Heart left ventricle (tissue), 16 donors: ENCODE results near the gene LYSET. TPM values are rescaled to one million over a fixed set of nuclear protein-coding genes. Genes with fewer than 3 reads are reported as not detected.
"Not testable (repeated sequence)": the region's sequence is repeated elsewhere in the genome, so short reads cannot be mapped to it uniquely, and the experiment has no call there.

Experiments used
- ATAC-seq, 4 donors: fragments of 200-7000 bp; cut with Tn5 transposase; one replicate each; pipeline ENCODE4 v1.9.1; 2020 to 2022; ENCODE audit warnings: moderate library complexity in 4 of 4, mild to moderate bottlenecking in 3 of 4, moderate number of reproducible peaks in 1 of 4
- DNase-seq, 5 donors: peaks; one replicate each; pipeline ENCODE4 v3.0.0-alpha.2; 2020
- H3K27ac ChIP-seq, 12 donors: fragments of 200-600 bp; sonication (generic) in 4 of 12; one replicate each; pipeline versions ENCODE4 v1.5.0 to v1.8.0; 2016 to 2022; ENCODE audit warnings: mild to moderate bottlenecking in 2 of 12
- H3K27me3 ChIP-seq, 9 donors: fragments of 200-600 bp; sonication (generic) in 2 of 9; one replicate each; pipeline versions ENCODE4 v1.5.1 to v1.8.0; 2016 to 2022; ENCODE audit warnings: mild to moderate bottlenecking in 3 of 9
- H3K36me3 ChIP-seq, 9 donors: fragments of 200-600 bp; sonication (generic) in 2 of 9; one replicate each; pipeline versions ENCODE4 v1.5.0 to v1.8.0; 2018 to 2022; ENCODE audit warnings: mild to moderate bottlenecking in 2 of 9
- H3K4me1 ChIP-seq, 12 donors: fragments of 200-600 bp; sonication (generic) in 4 of 12; one replicate each; pipeline versions ENCODE4 v1.5.0 to v1.8.0; 2016 to 2022; ENCODE audit warnings: mild to moderate bottlenecking in 3 of 12
- H3K4me3 ChIP-seq, 12 donors: fragments of 200-600 bp; sonication (generic) in 4 of 12; one replicate each; pipeline versions ENCODE4 v1.5.0 to v1.8.0; 2017 to 2022; ENCODE audit warnings: mild to moderate bottlenecking in 9 of 12, moderate library complexity in 4 of 12
- H3K9me3 ChIP-seq, 12 donors: fragments of 200-600 bp; sonication (generic) in 4 of 12; one replicate each; pipeline versions ENCODE4 v1.5.0 to v1.8.0; 2016 to 2022; ENCODE audit warnings: mild to moderate bottlenecking in 1 of 12
- CTCF ChIP-seq, 12 donors: fragments of 200-600 bp; sonication (generic) in 4 of 12; IDR thresholded peaks; one replicate each; pipeline versions ENCODE4 v1.5.0 to v1.8.0; 2018 to 2022; ENCODE audit warnings: antibody characterized with exemption in 12 of 12, mild to moderate bottlenecking in 5 of 12
- POLR2A ChIP-seq, 2 donors: fragments of 450-650 bp; IDR thresholded peaks; one replicate each; pipeline ENCODE4 v1.6.1; 2017; ENCODE audit warnings: antibody characterized with exemption in 2 of 2, mild to moderate bottlenecking in 2 of 2, moderate library complexity in 2 of 2
- WGBS, 4 donors: extraction: QIAGEN DNeasy Blood & Tissue Kit in 2 of 4; methylation state at CpG; one replicate each; pipeline versions ENCODE4 v1.1.5 to v1.1.7; 2013 to 2018; 5-methylcytosine and 5-hydroxymethylcytosine counted together
- intact Hi-C, 10 donors: fragments of 100-400 bp; cut with DNase I; formaldehyde crosslinking; loops; one replicate each; pipeline versions ENCODE4 v1.11.1 to v1.14.2; 2022
- polyA plus RNA-seq, 2 donors: library from polyadenylated mRNA; stranded (reverse); fragments of 200-250 nt; gene quantifications; one replicate each; pipeline ENCODE4 v1.2.3, GENCODE V29; 2013
- total RNA-seq, 9 donors: library from RNA; depleted of rRNA in 2 of 9; stranded (reverse); fragments of >200 nt in 2 of 9; fragmentation: NEBNext Ultra II Directional in 3 of 9; extraction: Animal tissue kit (Norgen Biotek cat#: 25700) in 3 of 9; gene quantifications; one replicate each; pipeline versions ENCODE4 v1.1.0 to v1.2.4, GENCODE V29; 2016 to 2023
- donor health status: ischemic (EF 13 %, LVEDD 7.1; RV severe dilation, severe dysfunction).
- donor health status: healthy with polysubstance abuse.
- donor health status: DM: no; HTN: yes; CAD: no.
- donor health status: DM: no; HTN: no; CAD: no.
- donor health status: ischemic (EF 25% LVEDD 6.9; RV normal size, moderate dysfunction).
- donor health status: ischemic (EF 25% LVEDD 5.7; RV mildly dilated, moderate dysfunction).
- donor health status: healthy.
- donor health status: DM: yes; HTN: yes; CAD: no.
- donor health status: ischemic (EF 35%, LVEDD 5.7; RV mildly dilated, moderate dysfunction).
- donor health status: nonischemic (EF 11% LVEDD 7.7; RV severe dilation, severe dysfunction).
- donor health status: DM: yes; HTN: yes; CAD: no.
- donor health status: PGD.
- donor health status: ischemic (EF 29% LVEDD 5.4; RV normal size, mild dysfunction).
- donor health status: nonischemic (EF 23%, LVEDD 6.1; RV moderate dilation, normal function).

The LYSET gene
- total and polyA plus RNA-seq, 11 donors: 8.8 to 29.3 (median 22.8) TPM

GRCh38 chr14:93150227-93151208 is 34.6 kb upstream of the LYSET start:
- H3K36me3 ChIP-seq: no peaks in the 10 kb centered on the region
- intact Hi-C loops: no loop called here

GRCh38 chr14:93153121-93153520 is 32.0 kb upstream of the LYSET start:
- Histone ChIP-seq H3K4me3 (no peak overlapping the region), H3K36me3 (no peaks in the 10 kb centered on the region), H3K4me1 (peaks cover 0 to 13% (median 0%) of the 10 kb centered on the region in 12 donors), H3K9me3 (no peaks in the 10 kb centered on the region), H3K27me3 (no peaks in the 10 kb centered on the region), H3K27ac (no peak overlapping the region)
- ATAC-seq: no peak
- DNase-seq: no peak
- 77 to 88% (median 83%) methylated on average over 7 of the region's 7 CpGs for WGBS, 4 donors
- no peak for TF ChIP-seq CTCF (IDR thresholded peaks at IDR 0.05)
- TF ChIP-seq POLR2A (IDR thresholded peaks at IDR 0.05): no peak
- intact Hi-C loops: no loop called here

More at GRCh38 chr14:93150227-93151208, 34.6 kb upstream of the LYSET start:
- H3K27ac ChIP-seq: no peak overlapping the region
- TF ChIP-seq CTCF (IDR thresholded peaks at IDR 0.05): no peak
- no peak for TF ChIP-seq POLR2A (IDR thresholded peaks at IDR 0.05)
- ATAC-seq (peak in 3 of 4 donors; percentile 26 to 41 (median 33)), DNase-seq (no peak)
- no peak overlapping the region for H3K4me3 ChIP-seq
- H3K9me3 ChIP-seq: no peaks in the 10 kb centered on the region
- H3K27me3 ChIP-seq: no peaks in the 10 kb centered on the region
- 50 to 60% (median 56%) methylated on average over 12 to 16 of the region's 16 CpGs for WGBS, 4 donors
- H3K4me1 ChIP-seq: peaks cover 0 to 13% (median 0%) of the 10 kb centered on the region in 12 donors

GRCh38 chr14:93155667-93156066 is 29.4 kb upstream of the LYSET start:
- ATAC-seq (no peak), DNase-seq (no peak)
- no peaks in the 10 kb centered on the region for H3K9me3 ChIP-seq
- WGBS, 4 donors: 78 to 90% (median 89%) methylated on average over 2 of the region's 2 CpGs
- no peak overlapping the region for H3K4me3 ChIP-seq
- H3K4me1 ChIP-seq: peaks cover 0 to 5% (median 0%) of the 10 kb centered on the region in 12 donors
- no peaks in the 10 kb centered on the region for H3K27me3 ChIP-seq
- TF ChIP-seq CTCF (IDR thresholded peaks at IDR 0.05) (no peak), POLR2A (IDR thresholded peaks at IDR 0.05) (no peak)
- no peaks in the 10 kb centered on the region for H3K36me3 ChIP-seq
- intact Hi-C loops: no loop called here
- no peak overlapping the region for H3K27ac ChIP-seq

- TF ChIP-seq POLR2A (IDR thresholded peaks at IDR 0.05): no peak
- no peak for TF ChIP-seq CTCF (IDR thresholded peaks at IDR 0.05)
- ATAC-seq (no peak), DNase-seq (no peak)
- H3K4me3 ChIP-seq: no peak overlapping the region
- H3K4me1 ChIP-seq: no peaks in the 10 kb centered on the region
- intact Hi-C loops: no loop called here
- WGBS, 4 donors: 72 to 83% (median 75%) methylated on average over 7 to 8 of the region's 8 CpGs
- no peaks in the 10 kb centered on the region for H3K27me3 ChIP-seq
- no peaks in the 10 kb centered on the region for H3K36me3 ChIP-seq
- H3K27ac ChIP-seq: no peak overlapping the region
- no peaks in the 10 kb centered on the region for H3K9me3 ChIP-seq
These were observed 28.3 kb upstream of the LYSET start for GRCh38 chr14:93156693-93157369.

GRCh38 chr14:93158349-93158748 is 26.8 kb upstream of the LYSET start:
- intact Hi-C loops: not testable (repeated sequence)

GRCh38 chr14:93159625-93160352 is 25.3 kb upstream of the LYSET start:
- WGBS, 4 donors: 63 to 73% (median 67%) methylated on average over 5 of the region's 5 CpGs
- intact Hi-C loops, H3K4me1 ChIP-seq, H3K9me3 ChIP-seq, DNase-seq, H3K27ac ChIP-seq, H3K36me3 ChIP-seq, H3K27me3 ChIP-seq, ATAC-seq, H3K4me3 ChIP-seq: not testable (repeated sequence)

More at GRCh38 chr14:93158349-93158748, 26.8 kb upstream of the LYSET start:
- not testable (repeated sequence) for H3K9me3 ChIP-seq, H3K36me3 ChIP-seq, H3K4me1 ChIP-seq, ATAC-seq, DNase-seq, H3K4me3 ChIP-seq, H3K27me3 ChIP-seq, H3K27ac ChIP-seq
- WGBS, 4 donors: 92 to 95% (median 93%) methylated on average over 7 of the region's 7 CpGs
